HG02852 (cell line): Measurements from ENCODE around the gene CMTM6.
"Not testable (repeated sequence)": the region's sequence is repeated elsewhere in the genome, so short reads cannot be mapped to it uniquely, and the experiment has no call there.

Experiments used
- ATAC-seq: cut with Tn5 transposase; IDR thresholded peaks from one replicate; pipeline ENCODE4 v1.9.1; 2021; ENCODE audit warnings: mild to moderate bottlenecking, moderate library complexity; ENCODE audit not compliant: unreplicated experiment

CMTM6 gene

DNA sequence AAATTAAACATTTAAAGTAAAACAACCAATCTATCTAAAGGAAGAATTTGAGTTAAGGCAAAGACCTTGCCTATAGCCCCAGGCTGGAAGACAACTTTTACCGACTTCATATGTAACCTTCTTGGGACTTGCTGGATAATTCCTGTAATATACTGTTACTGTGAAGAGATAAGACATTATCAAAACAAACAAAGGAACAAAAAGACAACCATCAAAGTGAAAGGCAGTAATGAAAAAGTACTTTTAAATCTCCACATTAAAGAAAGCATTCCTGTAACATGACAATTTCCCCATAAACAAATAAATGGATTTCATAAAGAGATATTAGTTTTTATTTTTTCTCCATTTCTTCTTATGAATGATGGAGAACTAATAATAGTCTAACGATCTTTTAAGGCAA lies 2.4 kb downstream of the CMTM6 start:
- ATAC-seq, result no peak

DNA sequence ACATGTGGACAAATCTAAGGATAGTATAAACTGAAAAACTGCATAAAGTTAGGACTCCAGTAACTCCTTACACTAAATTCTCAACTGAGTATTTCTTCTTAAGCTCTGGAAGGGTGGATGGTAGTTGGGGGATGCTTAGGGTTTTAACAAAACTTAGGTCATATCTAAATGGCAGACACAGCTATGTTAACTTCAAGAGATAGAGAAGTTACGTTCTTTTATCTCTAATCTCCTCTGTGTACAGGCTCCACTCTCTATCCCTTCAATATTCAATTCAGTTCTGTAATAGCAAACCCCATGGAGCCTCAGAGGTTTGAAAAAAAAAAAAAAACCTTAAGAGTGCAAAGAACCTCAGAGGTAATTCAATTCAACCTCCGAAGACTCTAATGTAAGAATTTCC lies 3.1 kb downstream of the CMTM6 start:
- no peak for ATAC-seq

DNA sequence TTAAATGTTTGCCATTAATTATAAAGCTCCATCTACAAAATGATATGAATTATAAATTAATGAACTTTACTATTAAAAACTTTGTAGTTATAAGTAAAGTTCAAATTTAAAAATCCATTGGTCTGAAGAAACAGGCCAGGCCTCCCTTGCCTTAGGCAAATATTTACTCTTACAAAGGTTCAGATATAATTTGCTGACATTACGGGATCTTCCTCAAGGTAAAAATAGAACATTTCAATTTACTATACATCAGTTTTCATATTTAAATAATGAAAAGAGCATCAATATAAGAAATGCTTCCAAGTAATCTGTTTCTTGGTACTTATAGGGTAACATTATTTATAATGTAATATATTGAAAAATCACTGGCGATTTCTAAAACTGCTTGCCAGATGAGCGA lies 3.7 kb downstream of the CMTM6 start:
- no peak for ATAC-seq

DNA sequence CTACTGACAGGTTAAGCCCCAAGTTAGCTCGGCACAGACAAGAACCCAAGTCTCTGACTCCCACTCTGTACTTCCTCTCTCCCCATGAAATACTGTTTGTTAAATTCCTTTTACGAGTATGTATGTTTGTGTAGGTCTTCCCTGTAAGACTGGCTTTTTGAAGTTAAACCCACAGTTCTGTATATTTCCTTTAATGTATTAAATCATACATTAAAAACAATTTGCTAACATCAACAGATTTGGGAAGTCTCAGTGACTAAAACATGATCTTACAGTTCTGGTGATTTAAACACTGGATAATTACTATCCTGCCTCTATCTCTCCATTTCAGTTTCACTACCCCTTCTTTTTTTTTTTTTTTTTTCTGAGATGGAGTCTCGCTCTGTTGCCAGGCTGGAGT lies 4.4 kb downstream of the CMTM6 start:
- ATAC-seq, result no peak

DNA sequence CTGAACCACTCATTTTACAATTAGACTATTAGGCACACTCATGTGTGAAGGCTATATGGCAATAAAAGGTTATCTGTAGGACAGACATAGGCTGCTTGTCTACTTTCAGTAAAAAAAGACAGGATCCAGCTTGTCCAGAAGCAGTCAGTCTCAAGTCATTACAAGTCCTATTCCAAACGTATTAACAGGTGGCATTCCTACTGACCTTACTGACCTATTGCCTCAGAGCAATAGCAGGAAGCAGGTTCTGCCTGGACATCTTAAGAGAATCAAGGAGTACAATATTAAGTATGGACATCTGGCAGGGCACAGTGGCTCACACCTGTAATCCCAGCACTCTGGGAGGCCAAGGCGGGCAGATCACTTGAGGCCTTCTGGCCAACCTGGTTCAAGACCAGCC lies 7.0 kb downstream of the CMTM6 start:
- no peak for ATAC-seq

DNA sequence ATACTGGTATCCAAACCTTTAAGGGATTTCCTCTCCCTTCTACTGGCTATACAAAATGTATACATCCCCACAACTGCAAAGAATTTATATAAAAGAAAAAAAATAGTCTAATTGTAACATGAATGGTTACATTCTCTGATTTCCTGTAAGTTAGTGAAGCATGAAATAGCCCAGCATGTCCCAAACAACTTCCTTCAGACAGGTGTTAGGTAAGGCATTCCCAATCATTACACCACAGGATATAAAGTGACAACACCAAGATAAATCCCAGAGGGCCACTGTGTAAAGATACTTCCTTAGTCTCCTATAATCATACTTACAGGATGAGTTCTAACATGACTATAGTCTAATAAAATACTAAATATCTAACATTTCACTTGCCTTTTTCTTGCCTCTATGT lies 7.6 kb downstream of the CMTM6 start:
- no peak for ATAC-seq

DNA sequence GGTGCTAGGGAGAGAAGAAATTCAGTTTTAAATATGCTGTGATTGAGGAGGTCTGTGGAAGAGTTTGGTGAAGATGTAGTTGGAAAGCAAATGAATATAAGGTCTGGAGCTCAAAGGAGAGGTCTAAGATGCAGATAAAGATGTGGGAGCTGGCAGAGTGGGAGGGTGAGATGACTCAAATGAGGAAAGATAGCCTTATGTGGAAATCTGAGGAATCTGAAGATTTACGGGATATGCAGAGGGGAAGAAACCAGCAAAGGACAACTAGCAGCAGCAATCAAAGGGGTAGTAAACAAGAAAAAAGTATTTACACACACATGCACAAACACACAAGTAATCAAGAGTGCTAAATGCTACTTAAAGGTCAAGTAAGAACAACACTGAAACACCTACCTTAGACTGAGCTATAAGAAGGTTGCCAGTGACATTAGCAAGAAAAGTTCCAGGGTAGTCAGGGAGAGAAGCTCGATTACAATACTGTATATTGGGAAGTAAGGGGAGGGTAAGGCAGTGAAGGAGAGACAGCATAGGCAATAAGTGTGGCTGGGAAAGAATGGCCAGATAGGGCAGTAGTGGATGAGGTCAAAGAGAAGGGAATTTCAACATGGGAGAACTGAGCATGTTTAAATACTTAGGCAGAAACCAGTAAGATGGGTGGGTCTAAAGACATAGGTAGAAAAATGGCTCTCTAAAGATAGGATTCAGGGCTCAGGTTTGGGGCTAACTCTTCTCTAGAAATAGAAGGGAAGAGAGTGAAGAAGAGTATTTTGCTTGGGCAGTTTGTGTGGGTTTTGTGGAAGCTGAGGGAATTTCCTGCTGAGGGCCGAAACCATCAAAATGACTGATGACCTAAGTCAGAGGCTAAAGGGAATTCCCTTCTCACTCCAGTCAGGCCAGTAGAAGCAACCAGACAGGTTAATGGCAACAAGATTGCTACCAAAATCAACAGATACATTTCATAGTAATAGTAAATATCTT lies 8.9 kb downstream of the CMTM6 start:
- peak; percentile 85 for ATAC-seq

DNA sequence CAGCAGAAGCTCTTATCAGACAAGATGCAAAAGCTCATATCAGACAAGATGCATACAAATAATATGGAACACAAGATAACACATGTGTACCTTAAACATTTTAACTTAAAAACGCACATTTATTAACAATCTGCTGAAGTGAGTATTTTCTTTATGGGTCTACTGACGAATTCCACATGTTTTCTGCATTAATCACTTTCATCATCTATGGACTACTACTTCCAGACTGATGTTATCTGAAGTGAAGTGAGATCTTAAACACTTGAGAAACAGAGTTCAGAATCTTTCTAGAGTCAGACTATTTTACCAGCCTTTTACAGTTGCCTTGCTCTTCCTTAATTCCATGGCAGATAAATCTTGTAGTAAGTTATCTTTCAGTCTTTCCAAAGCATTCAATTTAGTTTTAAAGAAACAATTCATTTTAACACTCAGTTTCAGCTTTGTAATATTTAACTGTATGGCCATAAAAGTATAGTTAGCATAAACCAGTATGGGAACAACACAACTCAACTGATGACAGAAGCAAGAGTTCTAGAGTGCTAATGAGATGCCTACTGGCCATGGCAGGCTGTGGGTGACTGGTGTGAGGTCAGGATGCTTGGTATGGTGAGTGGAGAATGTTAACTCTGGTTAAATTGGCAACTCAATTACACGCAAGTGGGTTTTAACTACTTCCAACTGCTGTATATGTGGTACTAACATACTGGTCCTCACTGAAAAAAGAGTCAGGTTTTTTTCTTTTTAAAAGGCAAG lies 9.8 kb downstream of the CMTM6 start:
- ATAC-seq, result no peak

DNA sequence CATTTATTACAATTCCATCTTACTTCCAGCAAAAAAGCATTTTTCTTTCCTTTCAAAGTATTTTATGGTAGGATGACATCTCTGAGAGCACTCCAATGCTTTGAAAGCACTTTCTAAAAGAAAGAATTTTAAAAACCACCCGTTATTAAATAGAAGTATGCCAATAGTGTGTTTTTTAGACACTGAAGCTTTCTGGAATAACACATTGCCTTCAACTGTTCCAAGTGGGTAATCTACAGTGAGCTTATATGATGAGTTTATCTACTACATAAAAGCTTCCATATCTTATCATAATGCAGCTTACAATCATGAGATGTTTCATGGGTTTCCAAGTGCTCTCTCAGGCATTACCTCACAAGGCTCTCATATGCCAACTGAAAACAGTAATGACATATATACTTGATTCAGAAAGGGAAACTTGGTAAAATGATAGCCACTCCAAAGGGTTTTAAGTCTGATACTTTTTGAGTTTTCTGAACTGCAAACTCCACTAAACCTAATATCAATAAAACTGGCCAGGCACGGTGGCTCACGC lies 14.1 kb downstream of the CMTM6 start:
- ATAC-seq, result no peak

DNA sequence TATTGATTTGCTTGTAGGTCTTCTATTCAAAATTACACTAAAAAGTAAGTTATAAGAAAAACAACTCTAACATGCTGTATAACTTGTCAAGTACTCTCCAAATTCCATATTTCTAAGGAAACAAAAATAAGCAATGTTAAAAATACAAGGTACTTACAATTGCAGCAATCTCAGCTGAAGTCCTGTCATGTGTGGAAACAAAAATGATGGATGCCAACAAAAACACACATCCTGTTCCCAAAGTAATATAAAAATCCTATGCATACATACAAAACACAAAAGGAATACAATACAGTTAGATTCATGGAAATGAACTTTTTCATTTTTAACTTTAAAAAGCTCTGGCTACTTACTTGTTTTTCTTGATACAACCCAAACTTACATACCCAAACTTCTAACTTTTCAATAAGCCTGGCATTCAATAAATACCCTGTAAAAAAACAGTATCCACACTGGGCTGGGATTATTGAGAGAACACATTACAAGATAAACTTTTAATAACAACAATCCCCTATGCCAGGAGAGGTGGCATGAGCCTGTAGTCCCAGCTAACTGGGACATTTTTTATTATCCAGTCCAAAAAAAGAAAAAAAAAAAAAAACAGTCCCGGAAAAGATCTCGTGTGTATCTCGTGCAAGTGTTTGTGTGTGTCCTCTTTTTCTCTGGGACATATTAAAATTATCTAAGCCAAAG lies 14.7 kb downstream of the CMTM6 start:
- no peak for ATAC-seq

DNA sequence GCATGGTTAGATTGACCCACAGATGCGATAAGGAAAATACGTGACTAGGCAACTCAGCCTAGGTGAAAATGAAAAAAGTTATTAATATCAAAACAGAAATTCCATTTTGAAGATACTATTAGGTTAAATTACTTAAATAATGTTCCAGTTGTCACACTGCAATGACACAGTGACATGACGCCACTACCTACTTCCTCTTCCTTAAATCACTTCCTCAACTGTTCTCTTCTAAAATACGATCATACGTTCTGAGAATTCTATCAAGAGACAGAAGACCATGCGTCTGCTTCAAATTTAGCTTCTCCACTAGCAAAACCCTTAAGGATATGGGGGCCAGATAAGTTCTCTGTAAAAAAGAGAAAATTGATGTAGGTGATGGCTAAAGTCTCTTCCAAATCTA lies 18.2 kb downstream of the CMTM6 start:
- no peak for ATAC-seq

DNA sequence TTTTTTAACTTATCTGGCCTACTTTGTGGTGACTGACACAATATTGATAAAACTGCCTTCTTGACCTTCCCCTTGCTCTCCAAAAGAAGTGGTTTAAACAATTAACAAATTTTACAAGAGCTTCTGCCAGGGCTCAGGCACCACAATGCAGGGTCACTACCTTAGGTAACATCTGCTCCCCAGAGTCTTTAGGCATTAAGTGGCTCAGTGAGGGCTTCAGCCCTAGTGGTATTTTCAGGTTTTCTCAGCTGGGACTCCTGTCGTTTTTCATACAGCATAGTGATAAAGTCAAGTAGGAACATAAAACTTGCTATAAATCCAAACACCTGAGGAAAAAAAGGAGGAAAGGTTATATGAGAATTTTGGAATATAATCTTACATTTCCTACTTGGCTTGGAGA lies 18.9 kb downstream of the CMTM6 start:
- ATAC-seq, result no peak

DNA sequence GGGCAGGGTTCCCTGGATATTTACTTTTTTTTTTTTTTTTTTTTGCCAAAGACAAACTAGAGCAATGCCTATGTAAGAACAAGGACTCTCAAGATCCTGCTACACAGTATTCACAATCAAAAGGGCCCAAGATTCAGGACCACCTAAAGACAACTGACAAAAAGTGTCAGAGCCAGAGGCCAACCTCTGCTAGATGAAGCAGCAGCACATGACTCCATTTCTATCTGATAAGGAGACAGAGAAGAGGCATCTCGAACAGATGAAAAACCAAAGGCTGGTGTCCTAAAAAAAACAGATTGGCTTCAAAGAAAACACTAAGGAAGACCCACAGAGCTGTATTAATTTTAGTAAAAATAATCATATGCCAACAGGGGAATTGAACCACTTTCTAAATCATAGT lies 20.0 kb downstream of the CMTM6 start:
- ATAC-seq, result no peak

DNA sequence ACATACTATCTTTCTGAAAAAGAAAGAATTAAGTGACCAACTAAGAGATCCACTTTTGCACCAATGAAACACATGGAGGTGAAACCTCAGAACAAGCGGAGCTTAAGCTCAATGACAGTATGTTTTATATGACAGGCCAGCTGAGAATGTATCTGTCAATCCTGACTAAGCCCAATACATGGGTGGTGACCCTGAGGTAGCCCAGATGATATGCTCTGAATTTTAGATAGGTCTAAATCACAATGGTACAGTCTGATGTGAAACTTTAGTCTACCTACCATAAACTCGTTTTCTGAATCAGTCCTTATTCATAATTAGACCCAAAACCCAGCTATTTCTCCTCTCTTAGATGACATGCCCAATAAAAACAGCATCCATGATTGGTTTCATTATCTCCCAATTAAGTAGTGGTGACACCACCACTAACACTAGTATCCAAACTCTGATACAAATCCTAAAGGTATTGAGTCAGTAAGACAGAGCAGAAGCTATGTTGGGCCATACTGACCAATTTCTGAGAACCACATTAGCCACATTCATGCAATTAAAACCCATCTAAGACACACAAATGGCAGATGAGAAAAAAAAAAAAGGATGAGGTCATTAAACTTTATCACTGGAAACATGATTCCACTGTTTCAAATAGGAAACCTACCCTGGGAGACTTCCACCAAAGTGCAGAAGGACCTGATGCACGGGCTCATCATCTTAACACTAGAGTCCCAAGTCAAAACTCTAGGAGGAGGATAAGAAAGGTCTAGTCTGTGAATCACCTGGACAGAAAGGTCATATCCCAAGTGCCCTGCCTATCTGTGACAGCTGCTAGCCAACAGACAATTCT lies 20.6 kb downstream of the CMTM6 start:
- no peak for ATAC-seq

DNA sequence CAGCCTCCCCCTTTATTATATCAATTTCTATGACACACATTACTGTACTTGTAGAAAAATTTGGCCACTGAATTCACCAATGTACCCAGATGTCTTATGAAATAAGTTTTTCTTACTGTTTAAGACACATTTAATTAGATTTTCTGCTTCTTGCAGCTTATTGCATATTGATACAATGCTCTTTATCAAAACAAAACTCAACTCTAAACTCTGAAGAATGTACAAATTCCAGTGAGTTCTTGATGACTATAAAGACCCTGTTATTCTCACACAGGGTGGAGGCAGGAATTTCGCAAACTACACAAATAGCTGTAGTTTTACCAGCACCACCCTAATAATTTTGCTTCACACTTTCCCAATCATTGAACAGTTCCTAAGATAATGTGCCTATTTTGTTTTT lies 22.0 kb downstream of the CMTM6 start:
- ATAC-seq, result no peak

DNA sequence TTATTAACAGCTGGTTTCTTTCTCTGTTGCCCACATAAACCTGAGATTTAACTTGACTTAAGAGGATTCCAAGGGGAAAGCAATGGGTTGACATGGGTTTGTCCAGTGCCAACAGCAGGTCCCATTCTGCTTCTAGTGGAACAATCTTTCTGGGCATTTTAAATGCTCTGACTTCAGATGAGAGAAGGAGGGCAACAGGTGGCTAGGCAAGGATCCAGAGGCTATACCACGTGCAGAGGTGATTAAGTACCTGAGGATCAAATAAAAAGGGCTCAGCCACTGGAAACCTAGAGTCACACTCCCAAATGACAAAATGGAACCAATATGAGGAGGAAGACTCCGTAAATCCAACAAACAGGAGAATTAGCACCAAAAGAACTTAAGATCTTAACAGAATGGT lies 28.5 kb downstream of the CMTM6 start:
- no peak for ATAC-seq

DNA sequence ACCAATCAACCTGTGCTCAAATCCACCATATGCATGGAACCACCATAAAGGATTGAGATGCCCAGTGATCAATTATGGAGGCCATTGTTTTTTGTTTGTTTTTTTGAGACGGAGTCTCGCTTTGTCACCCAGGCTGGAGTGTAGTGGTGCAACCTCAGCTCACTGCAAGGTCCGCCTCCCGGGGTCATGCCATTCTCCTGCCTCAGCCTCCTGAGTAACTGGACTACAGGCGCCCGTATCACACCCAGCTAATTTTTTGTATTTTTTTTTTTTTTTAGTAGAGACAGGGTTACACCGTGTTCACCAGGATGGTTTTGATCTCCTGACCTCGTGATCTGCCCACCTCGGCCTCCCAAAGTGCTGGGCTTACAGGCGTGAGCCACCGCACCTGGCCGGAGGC lies 30.5 kb downstream of the CMTM6 start:
- ATAC-seq, result not testable (repeated sequence)

DNA sequence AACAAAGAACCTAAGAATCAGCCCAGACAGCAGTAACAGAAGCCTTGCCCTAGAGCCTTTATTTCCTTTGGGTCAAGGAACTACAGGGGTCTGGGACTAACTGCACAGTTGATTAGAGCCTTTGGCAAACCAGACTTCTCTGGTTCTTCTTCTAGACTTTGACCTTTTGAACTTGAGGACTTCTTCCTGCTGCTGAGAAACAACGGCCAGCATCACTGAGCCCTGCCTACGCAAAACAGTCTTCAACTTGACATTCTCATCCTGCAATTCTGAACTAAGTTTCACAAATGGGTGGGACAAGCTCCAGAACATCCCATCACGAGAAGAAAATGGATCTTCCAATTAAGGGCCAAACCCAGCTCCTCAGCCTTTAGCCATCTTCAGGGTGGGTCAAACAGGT lies 31.4 kb downstream of the CMTM6 start:
- ATAC-seq, result no peak

DNA sequence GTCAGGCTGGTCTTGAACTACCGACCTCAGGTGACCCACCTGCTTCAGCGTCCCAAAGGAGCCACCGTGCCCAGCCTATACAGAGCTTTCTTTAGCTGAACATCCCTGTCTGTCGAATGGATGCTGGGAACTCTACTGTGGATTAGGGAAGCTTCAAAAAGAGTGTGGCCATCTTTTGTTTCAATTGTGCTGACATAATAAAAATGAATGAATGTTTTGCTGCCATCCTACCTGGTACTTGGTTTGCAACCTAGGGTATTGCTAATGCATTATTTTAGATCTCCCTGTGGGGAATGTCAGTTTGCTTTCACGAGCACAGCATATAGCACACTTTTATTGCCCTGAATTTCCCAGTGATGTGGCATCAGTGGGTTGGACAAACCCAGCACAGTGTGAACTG lies 32.3 kb downstream of the CMTM6 start:
- ATAC-seq, result no peak

DNA sequence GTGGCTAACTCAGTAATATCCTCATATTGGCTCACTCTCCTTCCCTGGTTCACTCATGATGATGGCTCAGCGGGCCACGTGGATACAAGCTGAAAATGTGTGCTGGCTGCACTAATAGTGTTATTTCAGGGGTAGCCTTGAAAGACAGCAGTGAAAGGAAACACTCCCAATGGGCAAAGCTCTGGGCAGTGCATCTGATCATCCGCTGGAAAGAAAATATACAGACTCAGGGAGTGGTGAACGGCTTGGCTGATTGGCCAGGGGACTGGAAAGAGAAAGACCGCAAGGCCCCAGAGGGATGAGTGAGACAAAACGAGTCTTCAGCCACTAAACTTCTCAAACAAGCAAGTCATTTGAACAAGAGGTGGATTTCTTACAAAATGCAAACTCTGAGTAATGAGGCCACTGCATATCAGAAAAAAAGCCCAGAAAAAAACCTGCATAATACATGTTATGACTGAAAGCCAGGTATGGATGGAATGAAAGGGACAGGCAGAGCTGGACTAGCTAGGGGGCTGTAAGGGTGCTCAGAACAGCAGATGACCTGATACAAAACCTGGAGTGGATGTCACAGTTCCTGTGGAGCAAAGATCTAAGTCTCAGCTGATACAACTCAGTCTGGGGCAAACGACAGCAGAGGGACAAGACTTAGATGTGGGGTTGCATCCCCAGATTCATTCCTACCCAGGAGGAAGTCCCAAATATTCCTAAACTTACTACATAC lies 33.3 kb downstream of the CMTM6 start:
- ATAC-seq, result peak; percentile 24
